HG03280 (cell line): Measurements from ENCODE around the gene HSD17B13.
"Not testable (repeated sequence)": the region's sequence is repeated elsewhere in the genome, so short reads cannot be mapped to it uniquely, and the experiment has no call there.

Experiments
- ATAC-seq: cut with Tn5 transposase; IDR thresholded peaks from one replicate; pipeline ENCODE4 v1.9.1; 2021; ENCODE audit warnings: mild to moderate bottlenecking, moderate library complexity; ENCODE audit not compliant: unreplicated experiment

Gene HSD17B13

GRCh38 chr4:87322754-87323153 is at the start of gene HSD17B13:
TSS of gene HSD17B13 (minus strand) at chr4:87322882. CDS start at chr4:87322841, 41 bp downstream.
- ATAC-seq: no peak

GRCh38 chr4:87370068-87370467 is 47.4 kb upstream of the HSD17B13 start:
- ATAC-seq: no peak

- no peak for ATAC-seq
Measured at GRCh38 chr4:87366521-87367162, 44.0 kb upstream of the HSD17B13 start.

- no peak for ATAC-seq
Measured at GRCh38 chr4:87365348-87365747, 42.7 kb upstream of the HSD17B13 start.

GRCh38 chr4:87363552-87363951 is 40.9 kb upstream of the HSD17B13 start:
- ATAC-seq: no peak

- ATAC-seq: no peak
Measured at GRCh38 chr4:87360338-87360935, 37.8 kb upstream of the HSD17B13 start.

- no peak for ATAC-seq
Measured at GRCh38 chr4:87359258-87359657, 36.6 kb upstream of the HSD17B13 start.

- no peak for ATAC-seq
Measured at GRCh38 chr4:87356832-87357526, 34.3 kb upstream of the HSD17B13 start.

GRCh38 chr4:87354168-87355102 is 31.8 kb upstream of the HSD17B13 start:
- ATAC-seq: no peak

GRCh38 chr4:87353592-87353991 is 30.9 kb upstream of the HSD17B13 start:
- peak; percentile 74 for ATAC-seq

GRCh38 chr4:87345139-87345538 is 22.5 kb upstream of the HSD17B13 start:
- ATAC-seq: no peak

- ATAC-seq: no peak
Measured at GRCh38 chr4:87342872-87343271, 20.2 kb upstream of the HSD17B13 start.

- not testable (repeated sequence) for ATAC-seq
Measured at GRCh38 chr4:87341954-87342635, 19.4 kb upstream of the HSD17B13 start.

- ATAC-seq: no peak
Measured at GRCh38 chr4:87339440-87339839, 16.8 kb upstream of the HSD17B13 start.

GRCh38 chr4:87337361-87337760 is 14.7 kb upstream of the HSD17B13 start:
- no peak for ATAC-seq

GRCh38 chr4:87333267-87333666 is 10.6 kb upstream of the HSD17B13 start:
- no peak for ATAC-seq

GRCh38 chr4:87330761-87331160 is 8.1 kb upstream of the HSD17B13 start:
- no peak for ATAC-seq

- ATAC-seq: no peak
Measured at GRCh38 chr4:87327136-87327535, 4.5 kb upstream of the HSD17B13 start.

- ATAC-seq: no peak
Measured at GRCh38 chr4:87326460-87326859, 3.8 kb upstream of the HSD17B13 start.

- ATAC-seq: no peak
Measured at GRCh38 chr4:87321888-87322287, 794 bp downstream of the HSD17B13 start.
